RPMI7951 (cell line): Measurements from ENCODE around the gene ZNF483. TPM values are rescaled to one million over a fixed set of nuclear protein-coding genes. Genes with fewer than 3 reads are reported as not detected.
"Not testable (repeated sequence)": the region's sequence is repeated elsewhere in the genome, so short reads cannot be mapped to it uniquely, and the experiment has no call there.

ENCODE experiments used
- DNase-seq: peaks from one replicate; pipeline ENCODE4 v3.0.0-alpha.2; 2012; ENCODE audit warnings: low read depth
- total RNA-seq: library from RNA; depleted of rRNA; stranded (reverse); fragments of >200 nt; shearing (Covaris generic); gene quantifications from 2 replicates; pipeline ENCODE4 v1.2.3, GENCODE V29; 2014; rRNA removed

Gene ZNF483
- total RNA-seq, 1 experiment from 2014 or later = 0.96 TPM

DNA sequence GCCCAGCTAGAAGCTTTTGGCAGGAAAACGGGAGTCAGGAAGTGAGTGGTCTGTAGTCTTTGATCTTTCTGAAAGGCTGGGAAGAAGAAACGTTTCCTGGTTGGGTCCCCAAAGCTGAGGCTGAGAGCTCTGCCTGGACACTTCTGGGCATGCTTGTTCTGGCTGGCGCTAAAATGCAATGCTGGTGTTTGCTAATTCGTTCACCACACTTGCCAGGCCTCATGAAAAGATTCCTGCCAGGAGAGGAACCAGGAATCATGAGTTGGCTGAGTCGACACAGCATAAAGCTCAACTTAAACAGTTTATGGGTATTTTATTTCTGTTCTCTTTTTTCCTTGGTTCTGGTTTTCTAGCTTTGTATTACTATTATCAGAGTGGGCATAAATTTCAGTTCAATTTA, 85.2 kb downstream of the ZNF483 start:
- no peak for DNase-seq

DNA sequence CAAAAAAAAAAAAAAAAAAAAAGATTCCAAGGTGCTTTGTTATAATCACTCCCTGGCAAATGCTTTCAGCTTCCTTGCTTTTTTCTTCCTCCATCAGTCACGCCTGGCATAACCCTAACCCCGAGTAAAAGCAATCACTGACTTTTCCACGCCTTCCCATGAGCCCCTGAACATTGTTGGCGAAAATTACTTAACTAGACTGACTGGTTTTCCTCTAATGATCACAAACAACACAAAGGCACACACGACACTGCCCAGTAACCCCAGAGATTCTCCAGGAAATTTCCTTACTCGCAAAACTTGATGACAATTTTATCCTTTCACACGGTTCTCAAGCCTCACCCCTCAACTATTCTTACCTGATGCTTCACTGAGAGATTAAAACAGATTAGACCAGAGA, 85.9 kb downstream of the ZNF483 start:
- DNase-seq = no peak

DNA sequence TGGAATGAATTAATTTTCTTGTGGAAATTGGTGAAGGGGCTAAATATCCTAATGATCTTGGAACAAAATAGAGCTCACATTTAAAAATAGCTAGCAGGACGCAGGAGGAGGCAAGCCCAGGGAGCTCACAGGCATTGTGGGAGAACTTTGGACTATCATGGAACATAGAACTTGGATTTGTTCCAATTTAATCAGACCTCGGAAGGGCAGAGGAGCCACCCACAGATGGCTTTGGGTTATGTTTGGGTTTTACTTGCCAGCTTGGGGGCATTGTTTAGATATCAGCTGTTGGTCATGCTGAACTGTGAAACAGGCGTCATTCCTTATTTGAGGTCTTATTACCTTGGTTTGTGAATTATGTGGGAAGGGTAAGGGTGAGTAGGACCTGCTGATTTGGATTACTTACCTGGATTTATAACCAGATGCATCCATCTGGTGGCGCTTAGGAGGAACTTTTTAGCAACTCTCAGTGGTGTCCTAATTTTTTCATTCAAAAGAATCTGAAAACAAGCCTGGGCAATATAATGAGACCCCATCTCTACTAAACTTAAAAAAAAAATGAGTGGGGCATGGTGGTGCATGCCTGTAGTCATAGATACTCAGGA, 88.6 kb downstream of the ZNF483 start:
- DNase-seq = peak; percentile 26

DNA sequence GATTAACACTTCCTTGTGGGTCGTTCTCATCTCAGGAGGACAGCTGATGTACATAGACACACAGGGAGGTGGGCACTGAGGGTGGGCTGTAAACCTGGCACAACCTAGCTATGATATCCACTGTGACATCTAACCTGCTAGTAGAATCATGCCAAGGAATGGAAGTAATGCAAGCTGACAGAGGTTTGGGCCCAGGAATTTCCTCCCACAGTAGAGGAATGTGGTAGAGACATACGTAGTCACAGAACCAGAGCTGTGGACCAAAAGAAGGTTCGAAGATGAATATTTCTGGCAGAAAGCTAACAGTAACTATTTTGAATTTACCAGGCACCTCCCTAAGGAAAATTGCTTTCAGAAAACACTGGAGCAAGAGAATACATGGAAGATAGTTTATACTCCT, 90.9 kb downstream of the ZNF483 start:
- no peak for DNase-seq

DNA sequence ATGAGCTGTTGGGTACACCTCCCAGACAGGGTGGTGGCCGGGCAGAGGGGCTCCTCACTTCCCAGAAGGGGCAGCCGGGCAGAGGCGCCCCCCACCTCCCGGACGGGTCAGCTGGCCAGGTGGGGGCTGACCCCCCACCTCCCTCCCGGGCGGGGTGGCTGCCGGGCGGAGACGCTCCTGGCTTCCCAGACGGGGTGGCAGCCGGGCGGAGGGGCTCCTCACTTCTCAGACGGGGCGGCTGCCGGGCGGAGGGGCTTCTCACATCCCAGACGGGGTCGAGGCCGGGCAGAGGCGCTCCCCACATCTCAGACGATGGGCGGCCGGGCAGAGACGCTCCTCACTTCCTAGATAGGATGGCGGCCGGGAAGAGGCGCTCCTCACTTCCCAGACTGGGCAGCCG, 92.4 kb downstream of the ZNF483 start:
- DNase-seq = not testable (repeated sequence)

DNA sequence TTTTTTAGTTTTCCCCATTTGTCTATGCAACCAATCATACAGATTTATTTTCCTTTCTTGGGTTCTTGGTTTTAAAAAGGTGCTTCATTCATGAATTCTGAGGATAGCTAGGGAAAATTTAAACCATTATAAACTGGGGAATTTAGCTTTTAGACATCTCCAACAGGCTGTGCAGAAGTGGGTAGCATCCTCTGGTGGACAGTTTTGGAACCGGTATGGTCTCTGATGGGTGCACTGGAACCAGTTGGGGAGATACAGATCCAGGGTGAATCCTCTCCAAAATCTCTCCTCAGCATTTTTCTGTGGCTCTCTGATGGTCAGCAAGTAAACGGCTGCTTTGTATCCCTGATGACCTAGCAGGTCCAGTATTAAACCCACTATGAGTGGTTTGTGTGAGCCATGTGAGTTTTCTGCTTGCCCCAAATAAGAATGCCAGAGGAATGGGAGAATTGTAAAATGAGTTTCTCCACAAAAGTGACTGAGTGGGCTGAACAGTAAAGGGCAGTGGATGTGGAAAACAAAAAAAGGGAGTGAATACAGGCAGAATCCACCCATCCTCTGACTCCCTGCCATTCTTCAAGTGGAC, 97.0 kb downstream of the ZNF483 start:
- peak; percentile 54 for DNase-seq

DNA sequence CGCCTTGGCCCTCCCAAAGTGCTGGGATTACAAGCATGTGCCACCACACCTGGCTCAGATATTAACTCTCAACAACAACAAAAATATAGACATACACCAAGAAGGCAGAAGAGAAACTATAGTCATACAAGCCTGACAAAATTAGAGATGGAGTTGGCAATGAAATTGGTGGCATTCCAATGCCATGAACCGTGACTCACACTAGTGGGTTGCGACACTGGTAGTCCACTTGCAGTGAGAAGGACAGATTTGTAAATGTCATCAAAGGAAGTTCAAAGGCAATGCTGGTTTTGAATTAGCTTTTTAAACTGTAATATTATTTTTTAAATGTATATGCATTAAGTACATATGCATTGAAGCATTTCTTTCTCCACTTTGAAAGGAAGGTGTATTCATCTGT, 97.6 kb downstream of the ZNF483 start:
- peak; percentile 85 for DNase-seq

Other genes with a start within 250 kb of the ZNF483 start
- not detected in 2 replicates for gene OR2K2, start 195.0 kb upstream of the ZNF483 start, total RNA-seq
- 40.6 and 49.5 TPM in 2 replicates for gene ECPAS, start 40.8 kb upstream of the ZNF483 start, total RNA-seq
- 86.5 and 92.4 TPM in 2 replicates for gene PTGR1, start 74.5 kb downstream of the ZNF483 start, total RNA-seq
- gene DNAJC25, start 106.2 kb downstream of the ZNF483 start, total RNA-seq = 7.4 and 8.3 TPM in 2 replicates
- 115 TPM in 2 replicates for gene GNG10, start 136.4 kb downstream of the ZNF483 start, total RNA-seq